Transverse colon (tissue), 4 donors: ENCODE results near the gene FERMT3.

Experiments used
- EP300 ChIP-seq: sonication (generic); formaldehyde crosslinking; IDR thresholded peaks from one replicate; pipeline ENCODE4 v1.6.1; 2017; ENCODE audit warnings: antibody characterized with exemption, low read depth
- POLR2A ChIP-seq: fragments of 450-650 bp; IDR thresholded peaks from one replicate; pipeline ENCODE4 v1.6.1; 2016; ENCODE audit warnings: antibody characterized with exemption, mild to moderate bottlenecking, moderate library complexity
- POLR2AphosphoS5 ChIP-seq, 3 donors: sonication (generic); formaldehyde crosslinking; IDR thresholded peaks; one replicate each; pipeline ENCODE4 v1.6.1; 2016; ENCODE audit warnings: antibody characterized with exemption in 3 of 3
- TF ChIP-seq, protein P1 (sequence below), 5 experiments: fragments of 200-600 bp in 3 of 5; fragments of 450-650 bp in 2 of 5; sonication (generic) in 3 of 5; IDR thresholded peaks; 1 replicate in 2 of 5; 2 replicates in 3 of 5; pipeline ENCODE4 v1.5.1; 2016 to 2017; ENCODE audit warnings: antibody characterized with exemption in 5 of 5, inconsistent platforms in 3 of 5, mild to moderate bottlenecking in 2 of 5, moderate library complexity in 1 of 5

DNA sequence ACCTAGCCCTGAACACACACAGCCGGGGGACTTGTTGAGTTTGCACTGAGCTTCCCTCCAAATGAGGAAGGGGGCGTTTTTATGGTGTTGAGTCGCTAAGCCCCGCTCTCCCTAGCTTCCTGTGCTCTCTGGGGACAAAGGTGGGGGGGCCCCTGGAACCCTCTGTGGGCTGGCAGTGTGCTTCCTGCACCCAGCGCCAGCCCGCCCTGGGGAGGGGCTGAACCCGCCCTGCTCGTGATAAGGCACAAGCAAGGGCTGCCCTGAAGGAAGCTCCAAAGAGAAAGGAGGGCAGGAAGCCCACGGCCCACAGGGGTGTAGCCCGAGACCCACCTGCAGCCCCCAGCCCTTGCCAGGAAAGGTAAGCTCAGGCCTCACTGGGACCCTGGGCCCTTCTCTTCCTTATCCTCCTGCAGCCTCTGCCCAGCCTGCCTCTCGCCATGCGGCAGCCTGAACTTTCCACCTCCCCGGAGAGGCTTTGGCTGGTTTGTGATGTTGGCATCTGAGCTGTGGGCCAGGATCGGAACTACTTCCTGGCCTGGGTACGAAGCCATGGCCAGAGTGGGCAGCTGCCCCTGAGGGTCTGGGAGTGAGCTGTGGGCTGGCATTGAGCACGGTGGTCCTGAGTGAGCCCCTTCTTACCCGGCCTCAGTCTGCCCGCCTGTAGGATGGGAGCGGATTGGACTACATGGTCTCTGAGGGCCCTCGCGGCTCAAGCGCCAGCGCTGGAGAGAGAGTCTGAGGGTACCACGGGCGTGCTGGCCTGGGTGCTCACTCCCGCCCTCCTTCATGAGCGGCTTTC, at the start of gene FERMT3:
- TF ChIP-seq, protein P1, sequence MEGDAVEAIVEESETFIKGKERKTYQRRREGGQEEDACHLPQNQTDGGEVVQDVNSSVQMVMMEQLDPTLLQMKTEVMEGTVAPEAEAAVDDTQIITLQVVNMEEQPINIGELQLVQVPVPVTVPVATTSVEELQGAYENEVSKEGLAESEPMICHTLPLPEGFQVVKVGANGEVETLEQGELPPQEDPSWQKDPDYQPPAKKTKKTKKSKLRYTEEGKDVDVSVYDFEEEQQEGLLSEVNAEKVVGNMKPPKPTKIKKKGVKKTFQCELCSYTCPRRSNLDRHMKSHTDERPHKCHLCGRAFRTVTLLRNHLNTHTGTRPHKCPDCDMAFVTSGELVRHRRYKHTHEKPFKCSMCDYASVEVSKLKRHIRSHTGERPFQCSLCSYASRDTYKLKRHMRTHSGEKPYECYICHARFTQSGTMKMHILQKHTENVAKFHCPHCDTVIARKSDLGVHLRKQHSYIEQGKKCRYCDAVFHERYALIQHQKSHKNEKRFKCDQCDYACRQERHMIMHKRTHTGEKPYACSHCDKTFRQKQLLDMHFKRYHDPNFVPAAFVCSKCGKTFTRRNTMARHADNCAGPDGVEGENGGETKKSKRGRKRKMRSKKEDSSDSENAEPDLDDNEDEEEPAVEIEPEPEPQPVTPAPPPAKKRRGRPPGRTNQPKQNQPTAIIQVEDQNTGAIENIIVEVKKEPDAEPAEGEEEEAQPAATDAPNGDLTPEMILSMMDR (IDR thresholded peaks at IDR 0.05), result no peak
- TF ChIP-seq POLR2A (peak; percentile 52), POLR2AphosphoS5 (IDR thresholded peaks at IDR 0.05) (peak in 2 of 3 donors; percentile 56 to 63), EP300 (no peak)
